ENCODE results near the gene MN1.

The MN1 gene

GRCh38 chr22:27785831-27786230, 15.7 kb downstream of the MN1 start:
- TF ChIP-seq, protein P1, sequence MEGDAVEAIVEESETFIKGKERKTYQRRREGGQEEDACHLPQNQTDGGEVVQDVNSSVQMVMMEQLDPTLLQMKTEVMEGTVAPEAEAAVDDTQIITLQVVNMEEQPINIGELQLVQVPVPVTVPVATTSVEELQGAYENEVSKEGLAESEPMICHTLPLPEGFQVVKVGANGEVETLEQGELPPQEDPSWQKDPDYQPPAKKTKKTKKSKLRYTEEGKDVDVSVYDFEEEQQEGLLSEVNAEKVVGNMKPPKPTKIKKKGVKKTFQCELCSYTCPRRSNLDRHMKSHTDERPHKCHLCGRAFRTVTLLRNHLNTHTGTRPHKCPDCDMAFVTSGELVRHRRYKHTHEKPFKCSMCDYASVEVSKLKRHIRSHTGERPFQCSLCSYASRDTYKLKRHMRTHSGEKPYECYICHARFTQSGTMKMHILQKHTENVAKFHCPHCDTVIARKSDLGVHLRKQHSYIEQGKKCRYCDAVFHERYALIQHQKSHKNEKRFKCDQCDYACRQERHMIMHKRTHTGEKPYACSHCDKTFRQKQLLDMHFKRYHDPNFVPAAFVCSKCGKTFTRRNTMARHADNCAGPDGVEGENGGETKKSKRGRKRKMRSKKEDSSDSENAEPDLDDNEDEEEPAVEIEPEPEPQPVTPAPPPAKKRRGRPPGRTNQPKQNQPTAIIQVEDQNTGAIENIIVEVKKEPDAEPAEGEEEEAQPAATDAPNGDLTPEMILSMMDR (conservative IDR thresholded peaks at IDR 0.05; ENCODE audit: control insufficient read depth, insufficient read depth, low read depth, low read length), result no peak
- no peak for DNase-seq (ENCODE audit: low read depth)
- no peak overlapping the region for H3K4me3 ChIP-seq (ENCODE audit: control insufficient read depth, low read depth, low read length)

DNA sequence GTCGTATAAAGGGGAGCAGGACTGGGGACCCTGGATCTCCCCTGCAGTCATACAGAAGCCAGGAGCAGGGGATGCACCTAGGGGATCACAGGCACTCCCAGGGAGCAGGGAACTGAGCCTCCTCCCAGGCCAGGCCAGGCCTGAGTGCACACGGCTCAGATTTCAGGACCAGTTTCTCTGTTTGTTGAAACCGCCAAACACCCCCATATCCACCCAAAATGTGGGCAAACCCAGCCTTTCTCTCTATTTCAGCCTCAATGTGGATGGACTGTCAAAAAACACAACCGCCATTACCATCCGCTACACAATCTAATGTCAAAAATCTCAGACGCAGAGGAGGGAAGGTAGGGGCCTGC, 17.5 kb downstream of the MN1 start:
- TF ChIP-seq, protein P1 (conservative IDR thresholded peaks at IDR 0.05; ENCODE audit: control insufficient read depth, insufficient read depth, low read depth, low read length), result no peak
- no peak for DNase-seq (ENCODE audit: low read depth)
- H3K4me3 ChIP-seq (ENCODE audit: control insufficient read depth, low read depth, low read length), result no peak overlapping the region

DNA sequence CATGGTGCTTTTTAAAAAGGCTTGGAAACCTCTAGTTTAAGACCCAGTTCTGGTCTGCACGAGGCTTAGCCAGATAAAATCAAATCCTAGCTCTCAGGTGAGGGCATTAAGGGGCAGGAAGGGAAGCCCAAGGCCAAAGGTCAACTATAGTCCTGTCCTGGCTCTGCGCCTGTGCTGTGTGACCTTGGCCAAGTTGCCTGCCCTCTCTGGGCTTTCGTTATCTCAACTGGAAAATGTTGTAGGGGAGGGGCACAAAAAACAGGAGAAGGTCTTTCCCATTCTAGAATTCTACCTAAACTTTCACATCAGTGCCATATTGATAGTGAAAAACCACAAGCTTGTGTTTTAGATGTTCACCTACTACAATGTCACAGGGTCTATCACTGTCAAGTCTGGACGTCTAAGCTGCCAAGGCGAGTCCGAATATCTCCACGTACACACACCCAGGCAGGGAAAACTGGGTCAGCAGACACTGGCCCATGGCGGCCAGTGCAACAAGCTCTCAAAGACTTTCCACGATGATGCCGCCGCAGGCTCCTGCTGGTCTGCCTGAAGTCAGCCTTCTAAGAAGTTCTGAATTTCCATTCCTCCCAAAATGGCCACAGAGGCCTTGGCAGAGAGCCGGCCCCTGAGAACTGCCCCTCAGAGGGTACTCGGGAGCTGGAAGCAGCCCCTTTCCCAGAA, 18.0 kb downstream of the MN1 start:
- DNase-seq (ENCODE audit: low read depth), result no peak
- TF ChIP-seq, protein P1 (conservative IDR thresholded peaks at IDR 0.05; ENCODE audit: control insufficient read depth, insufficient read depth, low read depth, low read length), result no peak
- H3K4me3 ChIP-seq (ENCODE audit: control insufficient read depth, low read depth, low read length), result no peak overlapping the region

GRCh38 chr22:27782088-27782487, 19.5 kb downstream of the MN1 start:
- no peak overlapping the region for H3K4me3 ChIP-seq (ENCODE audit: control insufficient read depth, low read depth, low read length)
- TF ChIP-seq, protein P1 (conservative IDR thresholded peaks at IDR 0.05; ENCODE audit: control insufficient read depth, insufficient read depth, low read depth, low read length), result no peak
- no peak for DNase-seq (ENCODE audit: low read depth)

DNA sequence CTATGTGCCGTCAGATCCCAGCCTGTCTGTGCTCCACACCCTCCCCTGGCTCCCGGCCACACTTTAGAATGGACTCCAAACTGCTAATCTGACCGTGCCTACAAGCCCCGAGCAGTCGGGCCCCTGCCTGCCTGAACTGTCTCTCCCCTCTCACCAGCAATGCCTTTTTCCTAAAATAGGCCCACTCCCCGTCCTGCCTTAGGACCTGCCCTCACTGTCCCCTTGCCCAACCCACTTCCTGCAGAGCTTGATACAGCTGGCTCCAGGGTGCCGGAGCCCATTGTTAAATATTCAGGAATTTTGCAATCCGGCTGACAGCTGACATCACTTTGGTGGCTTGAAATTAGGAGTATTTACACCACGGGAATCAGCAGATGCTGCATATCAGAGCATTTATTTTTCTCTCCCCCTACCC, 21.4 kb downstream of the MN1 start:
- H3K4me3 ChIP-seq (ENCODE audit: control insufficient read depth, low read depth, low read length), result no peak overlapping the region
- TF ChIP-seq, protein P1 (conservative IDR thresholded peaks at IDR 0.05; ENCODE audit: control insufficient read depth, insufficient read depth, low read depth, low read length), result no peak
- no peak for DNase-seq (ENCODE audit: low read depth)

GRCh38 chr22:27779643-27780042, 21.9 kb downstream of the MN1 start:
- TF ChIP-seq, protein P1 (conservative IDR thresholded peaks at IDR 0.05; ENCODE audit: control insufficient read depth, insufficient read depth, low read depth, low read length), result no peak
- no peak for DNase-seq (ENCODE audit: low read depth)
- no peak overlapping the region for H3K4me3 ChIP-seq (ENCODE audit: control insufficient read depth, low read depth, low read length)

Data from fibroblast of mammary gland (primary cell).